VCaP (cell line): Measurements from ENCODE around the gene ACOX3.
A peak's percentile ranks its signal among the peaks of the same experiment; 100 is the strongest.

Experiments used
- H3K27ac ChIP-seq: fragments of 450-650 bp; 2 replicates; pipeline ENCODE4 v1.5.1; 2017
- TF ChIP-seq, protein P1 (sequence below): fragments of 450-650 bp; conservative IDR thresholded peaks from 2 replicates; pipeline ENCODE4 v1.5.1; 2017; ENCODE audit warnings: mild to moderate bottlenecking, moderate library complexity

The ACOX3 gene

GRCh38 chr4:8355864-8356565 lies 84.5 kb downstream of the ACOX3 start:
- peak overlapping the region; percentile 34 for H3K27ac ChIP-seq
- TF ChIP-seq, protein P1, sequence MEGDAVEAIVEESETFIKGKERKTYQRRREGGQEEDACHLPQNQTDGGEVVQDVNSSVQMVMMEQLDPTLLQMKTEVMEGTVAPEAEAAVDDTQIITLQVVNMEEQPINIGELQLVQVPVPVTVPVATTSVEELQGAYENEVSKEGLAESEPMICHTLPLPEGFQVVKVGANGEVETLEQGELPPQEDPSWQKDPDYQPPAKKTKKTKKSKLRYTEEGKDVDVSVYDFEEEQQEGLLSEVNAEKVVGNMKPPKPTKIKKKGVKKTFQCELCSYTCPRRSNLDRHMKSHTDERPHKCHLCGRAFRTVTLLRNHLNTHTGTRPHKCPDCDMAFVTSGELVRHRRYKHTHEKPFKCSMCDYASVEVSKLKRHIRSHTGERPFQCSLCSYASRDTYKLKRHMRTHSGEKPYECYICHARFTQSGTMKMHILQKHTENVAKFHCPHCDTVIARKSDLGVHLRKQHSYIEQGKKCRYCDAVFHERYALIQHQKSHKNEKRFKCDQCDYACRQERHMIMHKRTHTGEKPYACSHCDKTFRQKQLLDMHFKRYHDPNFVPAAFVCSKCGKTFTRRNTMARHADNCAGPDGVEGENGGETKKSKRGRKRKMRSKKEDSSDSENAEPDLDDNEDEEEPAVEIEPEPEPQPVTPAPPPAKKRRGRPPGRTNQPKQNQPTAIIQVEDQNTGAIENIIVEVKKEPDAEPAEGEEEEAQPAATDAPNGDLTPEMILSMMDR: no peak

GRCh38 chr4:8355306-8355705 lies 85.2 kb downstream of the ACOX3 start:
- TF ChIP-seq, protein P1: no peak

DNA sequence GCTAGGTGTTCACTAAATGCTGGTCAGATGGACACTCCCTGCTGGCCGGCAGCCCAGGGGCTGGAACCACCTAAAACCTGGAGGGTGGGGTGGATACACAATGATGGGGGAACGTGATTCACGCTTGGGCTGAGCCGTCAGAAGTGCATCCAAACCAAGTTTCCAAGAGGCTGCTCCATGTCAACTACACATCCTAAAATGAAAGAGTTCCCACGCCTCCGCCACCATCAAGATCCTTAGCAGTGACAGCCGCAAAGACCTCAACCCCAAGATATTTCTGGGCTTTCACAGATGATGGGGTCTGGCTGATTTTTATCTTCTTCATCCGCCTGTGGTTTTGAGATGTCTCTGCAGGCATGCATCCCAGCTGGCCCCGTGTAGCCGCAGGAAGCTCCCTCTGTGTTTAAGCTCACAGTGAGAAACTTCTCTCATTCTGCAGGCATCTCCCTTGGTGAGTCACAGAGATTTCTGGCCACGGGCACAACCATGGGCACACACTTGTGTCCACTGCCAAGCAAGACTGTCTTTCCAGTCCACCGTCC lies 86.5 kb downstream of the ACOX3 start:
- TF ChIP-seq, protein P1: no peak
- H3K27ac ChIP-seq: peak overlapping the region; percentile 96

More at GRCh38 chr4:8355306-8355705, 85.2 kb downstream of the ACOX3 start:
- peak overlapping the region; percentile 34 for H3K27ac ChIP-seq

- TF ChIP-seq, protein P1: no peak
- peak overlapping the region; percentile 96 for H3K27ac ChIP-seq
Observed at GRCh38 chr4:8353158-8353669, 87.3 kb downstream of the ACOX3 start.

DNA sequence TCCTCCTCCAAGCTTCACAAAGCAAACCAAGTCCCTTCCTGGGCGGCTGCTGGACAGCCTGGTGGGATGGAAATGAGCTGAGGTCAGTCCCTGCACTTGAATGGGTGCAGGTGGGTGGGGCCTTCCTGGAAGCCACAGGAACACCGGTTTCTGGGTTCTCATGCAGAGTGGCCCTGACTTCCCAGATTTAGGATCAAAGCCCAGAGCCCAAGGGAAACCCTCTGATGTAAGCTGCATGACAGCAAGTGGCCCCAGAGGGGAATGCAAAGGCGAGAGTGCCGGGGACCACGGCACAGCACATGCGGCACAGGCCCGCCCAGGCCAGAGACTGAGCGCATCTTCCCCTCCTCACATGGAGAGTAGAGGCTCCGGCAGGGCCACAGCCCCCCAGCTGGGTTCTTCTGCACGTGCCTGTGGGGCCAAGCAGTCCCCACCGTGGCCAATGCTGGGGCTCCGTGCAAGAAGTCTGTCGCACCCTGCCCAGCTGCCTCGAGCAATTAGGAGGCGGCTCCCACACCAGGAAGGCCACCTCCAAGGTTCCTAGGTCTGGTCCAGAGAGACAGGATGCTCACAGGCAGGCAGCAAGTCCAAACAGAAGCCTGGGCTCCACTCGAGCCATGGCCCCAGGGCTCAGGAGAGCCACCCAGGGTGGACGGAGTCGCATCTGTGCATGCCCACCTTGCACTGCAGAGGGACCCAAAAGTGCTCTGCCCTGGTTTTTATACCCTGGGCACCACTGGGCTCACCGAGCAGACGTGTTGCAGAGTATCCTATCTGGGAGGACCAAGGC lies 88.0 kb downstream of the ACOX3 start:
- TF ChIP-seq, protein P1: no peak

GRCh38 chr4:8351931-8352367 lies 88.6 kb downstream of the ACOX3 start:
- H3K27ac ChIP-seq: peak overlapping the region; percentile 96
- TF ChIP-seq, protein P1: no peak

More for the DNA sequence above, 88.0 kb downstream of the ACOX3 start:
- H3K27ac ChIP-seq: peak overlapping the region; percentile 96
